Loucy (cell line): ENCODE results near the gene MAP1LC3C.

Source experiments
- H2AFZ ChIP-seq: fragments of 200-600 bp; sonication (generic); 2 replicates; pipeline ENCODE4 v1.6.0; 2016; ENCODE audit warnings: antibody characterized with exemption, mild to moderate bottlenecking, low read length, moderate library complexity
- H3F3A ChIP-seq: fragments of 200-600 bp; 2 replicates; pipeline ENCODE4 v1.6.0; 2016; ENCODE audit warnings: antibody characterized with exemption, low read depth, mild to moderate bottlenecking
- H3K27me3 ChIP-seq: fragments of 200-600 bp; sonication (generic); 2 replicates; pipeline ENCODE4 v1.6.1; 2014; ENCODE audit warnings: low read length, mild to moderate bottlenecking; ENCODE audit not compliant: insufficient read depth, poor library complexity, severe bottlenecking
- H3K36me3 ChIP-seq: fragments of 200-600 bp; sonication (generic); 2 replicates; pipeline ENCODE4 v1.6.1; 2016; ENCODE audit warnings: low read length; ENCODE audit not compliant: insufficient read depth
- H3K4me1 ChIP-seq: fragments of 200-600 bp; sonication (generic); 2 replicates; pipeline ENCODE4 v1.5.1; 2014; ENCODE audit warnings: low read length, mild to moderate bottlenecking; ENCODE audit not compliant: insufficient read depth, poor library complexity, severe bottlenecking
- H3K4me2 ChIP-seq: fragments of 200-600 bp; sonication (generic); 2 replicates; pipeline ENCODE4 v1.6.0; 2014; ENCODE audit warnings: antibody characterized with exemption, low read length, low read depth, mild to moderate bottlenecking; ENCODE audit not compliant: poor library complexity, severe bottlenecking
- H3K4me3 ChIP-seq: fragments of 200-600 bp; sonication (generic); 2 replicates; pipeline ENCODE4 v1.5.1; 2014; ENCODE audit warnings: low read length, mild to moderate bottlenecking, mixed read lengths; ENCODE audit not compliant: poor library complexity, severe bottlenecking
- H3K79me2 ChIP-seq: fragments of 200-600 bp; sonication (generic); 2 replicates; pipeline ENCODE4 v1.6.1; 2014; ENCODE audit warnings: low read length; ENCODE audit not compliant: insufficient read depth
- H3K9ac ChIP-seq: fragments of 200-600 bp; sonication (generic); 2 replicates; pipeline ENCODE4 v1.6.0; 2014; ENCODE audit warnings: mild to moderate bottlenecking, low read depth, low read length, moderate library complexity; ENCODE audit not compliant: poor library complexity, severe bottlenecking
- H3K9me2 ChIP-seq: fragments of 200-600 bp; sonication (generic); replicated peaks from 2 replicates; pipeline ENCODE4 v1.6.1; 2016; ENCODE audit warnings: low read depth, low read length, mixed read lengths
- H3K9me3 ChIP-seq: fragments of 200-600 bp; sonication (generic); 2 replicates; pipeline ENCODE4 v1.6.1; 2014; ENCODE audit warnings: mild to moderate bottlenecking, antibody characterized with exemption, low read length, low read depth; ENCODE audit not compliant: insufficient read depth
- H4K20me1 ChIP-seq: fragments of 200-600 bp; sonication (generic); 2 replicates; pipeline ENCODE4 v1.6.0; 2014; ENCODE audit warnings: antibody characterized with exemption, low read length, mild to moderate bottlenecking; ENCODE audit not compliant: insufficient read depth, poor library complexity, severe bottlenecking
- EZH2phosphoT487 ChIP-seq: fragments of 200-600 bp; IDR thresholded peaks from 2 replicates; pipeline ENCODE4 v1.6.1; 2018; ENCODE audit warnings: antibody characterized with exemption, mild to moderate bottlenecking, moderate library complexity, borderline replicate concordance
- TF ChIP-seq, protein P1 (sequence below): fragments of 200-600 bp; sonication (generic); conservative IDR thresholded peaks from 2 replicates; pipeline ENCODE4 v1.5.1; 2014; ENCODE audit warnings: mild to moderate bottlenecking, antibody characterized with exemption, low read length

MAP1LC3C gene

DNA sequence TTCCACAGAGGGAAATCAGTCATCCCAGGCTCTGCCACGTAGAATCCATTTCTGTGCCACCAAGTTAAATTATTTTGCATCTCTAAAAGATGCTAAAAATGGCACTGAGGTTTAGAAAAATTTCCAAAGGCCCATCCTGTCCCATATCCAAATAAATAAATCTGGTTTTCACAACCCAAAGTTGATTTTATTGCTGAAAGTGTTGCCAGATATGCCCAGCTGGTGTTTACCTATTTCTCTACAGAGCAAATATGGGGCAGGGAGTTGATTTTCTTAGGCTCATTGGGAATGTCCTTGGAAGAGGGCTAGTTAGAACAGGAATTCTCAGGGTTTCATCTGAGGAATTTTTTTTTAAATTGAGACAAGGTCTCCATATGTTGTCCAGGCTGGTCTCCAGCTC, 19.0 kb downstream of the MAP1LC3C start:
- Histone ChIP-seq H3K36me3 (no peaks in the 10 kb centered on the region), H3K79me2 (no peaks in the 10 kb centered on the region), H3K9ac (no peak overlapping the region), H3K27me3 (no peaks in the 10 kb centered on the region), H3K4me1 (no peaks in the 10 kb centered on the region), H2AFZ (no peak overlapping the region), H3K4me3 (no peak overlapping the region), H3K4me2 (no peak overlapping the region), H3K9me3 (no peaks in the 10 kb centered on the region), H4K20me1 (no peaks in the 10 kb centered on the region), H3K9me2 (no peaks in the 10 kb centered on the region), H3F3A (no peaks in the 10 kb centered on the region)
- TF ChIP-seq, protein P1, sequence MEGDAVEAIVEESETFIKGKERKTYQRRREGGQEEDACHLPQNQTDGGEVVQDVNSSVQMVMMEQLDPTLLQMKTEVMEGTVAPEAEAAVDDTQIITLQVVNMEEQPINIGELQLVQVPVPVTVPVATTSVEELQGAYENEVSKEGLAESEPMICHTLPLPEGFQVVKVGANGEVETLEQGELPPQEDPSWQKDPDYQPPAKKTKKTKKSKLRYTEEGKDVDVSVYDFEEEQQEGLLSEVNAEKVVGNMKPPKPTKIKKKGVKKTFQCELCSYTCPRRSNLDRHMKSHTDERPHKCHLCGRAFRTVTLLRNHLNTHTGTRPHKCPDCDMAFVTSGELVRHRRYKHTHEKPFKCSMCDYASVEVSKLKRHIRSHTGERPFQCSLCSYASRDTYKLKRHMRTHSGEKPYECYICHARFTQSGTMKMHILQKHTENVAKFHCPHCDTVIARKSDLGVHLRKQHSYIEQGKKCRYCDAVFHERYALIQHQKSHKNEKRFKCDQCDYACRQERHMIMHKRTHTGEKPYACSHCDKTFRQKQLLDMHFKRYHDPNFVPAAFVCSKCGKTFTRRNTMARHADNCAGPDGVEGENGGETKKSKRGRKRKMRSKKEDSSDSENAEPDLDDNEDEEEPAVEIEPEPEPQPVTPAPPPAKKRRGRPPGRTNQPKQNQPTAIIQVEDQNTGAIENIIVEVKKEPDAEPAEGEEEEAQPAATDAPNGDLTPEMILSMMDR = no peak
- TF ChIP-seq EZH2phosphoT487 = no peak

- H3F3A ChIP-seq = no peaks in the 10 kb centered on the region
- no peaks in the 10 kb centered on the region for H3K36me3 ChIP-seq
- no peaks in the 10 kb centered on the region for H4K20me1 ChIP-seq
- H2AFZ ChIP-seq = no peak overlapping the region
- H3K4me3 ChIP-seq = no peak overlapping the region
- H3K4me1 ChIP-seq = no peaks in the 10 kb centered on the region
- TF ChIP-seq, protein P1 = no peak
- TF ChIP-seq EZH2phosphoT487 = no peak
- H3K27me3 ChIP-seq = no peaks in the 10 kb centered on the region
- no peak overlapping the region for H3K4me2 ChIP-seq
- H3K9me3 ChIP-seq = no peaks in the 10 kb centered on the region
- H3K9me2 ChIP-seq = no peaks in the 10 kb centered on the region
- H3K9ac ChIP-seq = no peak overlapping the region
- no peaks in the 10 kb centered on the region for H3K79me2 ChIP-seq
These were observed 19.8 kb downstream of the MAP1LC3C start for GRCh38 chr1:241979071-241979470.

- H3K4me3 ChIP-seq = no peak overlapping the region
- no peak overlapping the region for H3K4me2 ChIP-seq
These were observed 22.7 kb downstream of the MAP1LC3C start for GRCh38 chr1:241976229-241976628.

More at GRCh38 chr1:241976229-241976628, 22.7 kb downstream of the MAP1LC3C start:
- H3K4me1 ChIP-seq = no peaks in the 10 kb centered on the region
- H3K9ac ChIP-seq = no peak overlapping the region
- no peaks in the 10 kb centered on the region for H3K36me3 ChIP-seq
- no peaks in the 10 kb centered on the region for H3F3A ChIP-seq
- H4K20me1 ChIP-seq = no peaks in the 10 kb centered on the region
- no peaks in the 10 kb centered on the region for H3K9me3 ChIP-seq
- TF ChIP-seq EZH2phosphoT487 = no peak
- TF ChIP-seq, protein P1 = no peak
- no peaks in the 10 kb centered on the region for H3K79me2 ChIP-seq
- H2AFZ ChIP-seq = no peak overlapping the region
- no peaks in the 10 kb centered on the region for H3K9me2 ChIP-seq
- H3K27me3 ChIP-seq = no peaks in the 10 kb centered on the region
